Hindlimb muscle (tissue), 1 donor: ENCODE data around the gene SALL2. TPM values are rescaled to one million over a fixed set of nuclear protein-coding genes. Genes with fewer than 3 reads are reported as not detected.
A peak's percentile ranks its signal among the peaks of the same experiment; 100 is the strongest.

Source experiments
- DNase-seq: peaks from one replicate; pipeline ENCODE4 v3.0.0-alpha.2; 2013
- polyA plus RNA-seq: library from polyadenylated mRNA; unstranded; fragments of 120-200 nt; gene quantifications from one replicate; pipeline ENCODE4 v1.2.1, GENCODE V29; 2013; ENCODE audit not compliant: insufficient read length

The SALL2 gene
- polyA plus RNA-seq, 1 donor: 11.9 TPM

DNA sequence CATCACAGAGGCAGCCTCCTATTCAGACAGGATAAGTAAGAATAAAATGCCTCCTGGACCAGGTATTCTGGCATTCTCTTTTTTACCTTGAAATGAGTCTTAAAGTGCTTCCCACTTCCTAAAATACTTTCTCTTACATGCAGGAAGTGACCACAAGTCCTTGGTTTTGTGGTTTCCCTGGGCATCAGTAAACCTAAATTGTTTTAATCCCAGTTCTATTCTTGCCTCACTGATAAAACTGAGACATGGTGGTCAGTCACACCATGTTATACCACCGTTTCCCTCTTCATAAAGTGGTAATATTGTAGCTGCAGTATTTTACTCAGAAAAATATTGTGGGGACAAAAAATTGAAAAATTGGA is 1.2 kb upstream of the SALL2 start:
- DNase-seq: no peak

DNA sequence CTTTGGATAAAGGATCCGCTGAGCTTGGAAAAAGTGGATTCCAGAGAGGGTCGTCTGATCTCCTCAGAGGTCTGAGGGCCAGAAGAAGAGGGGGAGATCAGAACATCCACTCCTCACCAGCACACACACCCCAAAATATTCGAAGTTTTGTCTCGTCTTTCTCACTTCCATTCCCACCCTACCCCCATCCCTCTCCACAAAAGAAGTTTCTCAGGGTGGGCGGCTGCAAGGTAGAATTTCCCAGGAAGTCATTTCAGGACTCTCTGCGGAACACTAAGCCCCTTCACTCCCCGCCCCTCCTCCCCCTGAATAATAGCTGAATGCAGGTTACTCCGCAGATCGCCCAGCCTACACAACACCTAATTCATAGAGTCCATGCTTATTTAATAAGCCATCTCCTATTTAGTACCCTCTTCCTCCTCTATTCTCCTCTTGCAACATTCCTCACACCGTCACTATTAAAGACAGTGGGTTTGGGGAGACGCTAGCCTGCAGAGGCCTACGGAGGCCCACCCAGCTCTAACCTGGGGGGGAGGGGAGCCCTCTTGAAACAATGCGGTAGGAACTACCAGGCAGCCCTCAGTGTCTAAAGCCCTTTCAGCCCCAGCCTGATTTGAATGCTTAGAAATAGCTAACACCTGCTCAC is 649 bp upstream of the SALL2 start:
- no peak for DNase-seq

DNA sequence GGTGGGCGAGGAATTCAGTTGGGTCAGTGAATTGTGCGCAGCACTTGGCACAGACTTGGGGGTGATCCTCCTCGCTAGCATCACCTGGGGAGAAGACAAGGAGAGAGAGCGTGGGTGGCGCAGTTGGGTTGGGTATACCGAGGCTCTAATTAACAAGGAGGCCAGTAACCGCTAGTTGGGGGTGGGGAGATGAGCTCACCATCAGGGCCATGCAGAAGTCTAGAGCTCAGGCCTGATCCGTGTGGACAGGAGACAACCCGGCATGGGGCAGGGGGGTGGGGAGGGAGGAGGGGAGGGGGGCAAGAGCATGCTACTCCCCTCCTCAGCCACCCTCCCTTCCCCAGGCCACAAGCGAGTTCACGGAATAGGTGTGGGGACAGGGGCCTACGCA is 580 bp downstream of the SALL2 start:
- DNase-seq: peak; percentile 17

DNA sequence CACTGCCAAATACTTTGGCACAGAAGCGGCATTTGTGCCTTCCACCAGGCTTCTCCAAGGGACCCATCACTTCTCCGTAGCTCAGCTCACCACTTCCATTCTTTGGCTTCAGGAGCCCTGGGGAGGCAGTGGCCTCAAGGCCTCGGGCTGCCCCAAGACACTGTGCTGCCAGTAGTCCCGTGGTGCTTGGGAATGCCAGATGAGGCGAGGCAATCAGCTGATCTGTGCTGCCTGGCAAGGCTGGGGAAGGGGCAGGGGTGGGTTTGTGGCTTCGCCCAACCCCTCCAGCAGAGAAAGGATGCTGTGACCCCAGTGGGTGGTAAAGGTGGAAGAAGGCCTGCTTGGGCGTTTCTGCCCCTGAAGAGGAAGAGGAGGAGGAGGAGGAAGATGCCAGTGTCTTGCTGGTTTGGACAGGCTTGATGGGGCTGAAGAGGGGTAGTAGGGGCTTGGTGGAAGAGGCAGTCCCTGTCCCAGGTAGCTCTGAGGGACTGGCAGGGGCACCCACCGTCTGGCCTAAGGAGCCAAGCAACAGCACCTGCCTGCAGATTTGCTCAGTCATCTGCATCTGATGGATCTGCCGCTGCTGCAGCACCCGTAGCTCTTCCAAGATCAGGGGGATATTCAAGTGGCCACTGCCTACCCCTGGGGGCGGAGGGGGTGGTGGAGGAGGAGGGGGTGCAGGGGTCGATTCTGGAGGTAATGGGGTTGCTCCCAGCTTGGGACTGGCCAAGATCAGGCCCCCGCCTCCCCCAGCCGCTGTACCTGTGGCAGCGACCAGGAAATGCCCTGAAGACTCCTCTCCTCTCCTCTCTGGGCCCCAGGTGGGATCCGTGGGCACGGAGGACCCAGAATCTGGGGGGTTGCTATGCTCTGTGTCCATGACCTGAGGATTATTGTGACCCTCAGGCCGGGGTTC is 1.3 kb downstream of the SALL2 start:
- DNase-seq: no peak

DNA sequence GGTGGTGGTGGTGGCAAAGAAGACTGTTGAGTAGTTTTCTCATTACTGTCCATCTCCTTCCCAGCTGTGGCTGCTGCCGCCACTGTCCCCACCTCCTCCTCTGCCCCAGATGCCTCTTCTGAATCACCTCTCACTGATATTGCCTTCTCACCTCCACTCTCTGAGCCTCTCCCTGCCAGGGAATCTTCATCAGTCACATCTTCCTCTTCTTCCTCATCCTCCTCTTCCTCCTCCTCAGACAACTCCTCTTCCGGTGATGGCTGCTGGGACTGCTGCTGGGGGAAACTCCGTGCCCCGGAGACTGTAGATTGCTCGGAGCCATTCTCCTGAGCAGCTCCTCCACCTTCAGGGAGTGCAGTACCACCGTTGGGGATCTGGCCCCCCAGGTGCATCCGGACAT is 2.9 kb downstream of the SALL2 start:
- no peak for DNase-seq

DNA sequence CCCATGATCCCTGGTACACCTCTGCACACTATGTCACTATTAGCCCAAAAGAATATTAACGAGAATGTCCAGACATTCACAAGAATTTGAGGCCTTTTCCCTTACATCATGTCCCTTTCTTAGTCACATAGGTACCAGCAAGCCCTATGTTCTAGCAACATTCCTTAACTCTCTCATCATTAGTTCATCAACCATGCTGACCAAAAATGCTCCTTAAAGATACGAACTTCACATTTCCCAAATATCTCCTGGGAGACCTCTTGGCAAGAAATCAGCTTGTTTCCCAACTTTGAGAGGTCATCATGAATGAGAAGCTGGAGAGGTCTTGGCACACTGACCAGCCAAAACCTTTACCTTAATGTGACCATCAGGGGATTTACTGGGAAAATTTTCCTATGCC is 4.6 kb downstream of the SALL2 start:
- DNase-seq: no peak

DNA sequence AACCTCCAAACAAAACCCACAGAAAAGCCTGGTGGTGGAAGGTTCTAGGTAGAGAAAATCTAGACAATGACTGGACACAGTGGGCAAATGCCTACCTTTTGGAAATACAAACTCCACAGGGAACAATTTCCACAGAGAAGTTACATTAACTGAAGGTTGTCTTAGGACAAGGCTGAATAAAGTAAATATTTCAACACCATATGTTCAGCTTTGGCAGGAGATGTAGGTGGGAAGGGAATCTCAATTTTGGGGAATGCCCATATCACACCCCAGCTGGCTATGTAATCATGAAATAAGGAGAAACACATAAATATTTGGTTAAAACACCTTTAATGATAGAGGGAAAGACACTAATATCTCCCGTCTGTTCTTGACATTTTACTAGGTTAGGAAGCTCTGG is 5.4 kb downstream of the SALL2 start:
- no peak for DNase-seq

DNA sequence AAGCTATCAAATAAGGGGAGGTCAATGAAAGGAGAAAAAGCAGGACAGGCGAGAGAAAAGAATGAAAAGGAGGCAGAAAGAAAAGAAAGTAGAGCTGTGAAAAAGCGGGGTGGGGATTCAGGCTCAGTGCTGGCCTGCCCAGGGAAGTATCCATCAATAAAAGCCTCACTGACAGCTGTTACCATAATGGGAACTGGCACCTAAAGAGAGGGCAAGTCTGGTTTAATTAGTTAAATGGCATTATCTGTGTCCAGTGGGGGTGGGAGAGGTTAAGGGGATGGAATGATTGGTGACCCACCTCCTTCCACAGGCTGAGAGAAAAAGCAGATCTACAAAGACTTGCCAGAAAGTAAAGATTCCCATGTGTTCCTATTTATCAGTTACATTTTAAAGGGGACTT is 7.4 kb downstream of the SALL2 start:
- DNase-seq: no peak

DNA sequence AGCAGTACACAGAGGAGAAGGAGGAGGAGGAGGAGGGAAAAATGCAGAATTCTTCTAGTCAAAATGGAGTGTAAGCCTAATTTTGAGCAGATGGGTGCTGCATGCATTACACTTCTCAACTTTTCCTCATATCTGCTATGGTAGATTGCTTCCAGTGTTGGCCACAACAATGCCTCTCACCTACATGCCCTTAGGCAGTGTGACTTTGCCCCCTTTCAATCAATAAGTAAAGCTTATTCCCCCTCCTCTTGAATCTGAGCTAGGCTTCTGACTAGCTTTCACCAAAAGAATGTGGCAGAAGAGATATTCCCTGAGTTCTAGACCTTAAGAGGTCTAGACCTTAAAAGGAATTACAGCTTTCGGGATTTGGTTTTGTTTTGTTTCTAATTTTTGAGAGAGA is 11.8 kb downstream of the SALL2 start:
- no peak for DNase-seq

DNA sequence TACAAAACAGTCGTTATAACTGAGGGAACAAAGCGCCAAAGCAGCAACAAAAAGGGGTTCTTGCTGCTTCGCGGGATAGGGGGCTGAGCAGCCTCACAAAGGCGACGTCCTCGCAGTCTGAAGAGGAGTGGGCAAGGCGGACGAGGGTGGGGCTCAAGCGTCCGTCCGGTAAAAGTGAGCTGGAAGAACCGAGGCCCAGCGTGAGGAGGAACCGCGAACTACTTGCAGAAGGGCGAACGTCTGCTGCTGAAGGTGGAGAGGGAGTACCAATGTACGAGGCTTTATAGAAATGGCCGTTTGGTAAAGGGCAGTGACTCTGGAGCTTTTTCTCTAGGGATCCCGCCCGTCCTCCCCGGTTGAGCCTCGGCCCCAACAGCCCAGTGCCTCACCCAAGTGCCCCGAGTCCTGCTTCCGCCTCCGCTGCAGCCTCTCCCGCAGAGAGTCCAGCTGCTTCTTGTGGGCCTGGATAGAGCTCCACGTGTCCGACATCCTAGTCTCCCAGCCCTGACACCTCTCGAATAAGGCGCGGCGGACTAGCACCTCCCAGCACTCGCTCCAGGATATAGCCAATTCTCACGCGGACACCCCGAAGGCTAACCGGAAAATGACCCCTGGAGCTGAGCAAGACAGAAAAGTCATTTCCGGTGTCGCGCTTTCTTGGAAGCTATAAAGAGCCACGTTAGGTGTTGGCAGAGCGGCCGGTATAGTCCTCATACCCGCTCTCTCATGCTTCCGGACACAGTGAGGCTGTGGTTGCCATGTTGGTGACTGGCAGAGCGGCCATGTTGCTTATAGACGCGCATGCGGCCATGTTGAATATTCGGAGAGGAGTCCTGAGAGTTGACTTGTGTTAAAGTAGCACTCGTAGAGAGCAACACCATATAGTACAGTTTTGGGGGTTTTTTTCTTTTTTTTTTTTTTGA is 15.2 kb downstream of the SALL2 start, which contains the start of gene METTL3:
Gene METTL3, minus strand, starts transcription at position 606 of the 923 bp plus-strand sequence. Its CDS starts 117 bp downstream, at position 489.
- peak; percentile 98 for DNase-seq

DNA sequence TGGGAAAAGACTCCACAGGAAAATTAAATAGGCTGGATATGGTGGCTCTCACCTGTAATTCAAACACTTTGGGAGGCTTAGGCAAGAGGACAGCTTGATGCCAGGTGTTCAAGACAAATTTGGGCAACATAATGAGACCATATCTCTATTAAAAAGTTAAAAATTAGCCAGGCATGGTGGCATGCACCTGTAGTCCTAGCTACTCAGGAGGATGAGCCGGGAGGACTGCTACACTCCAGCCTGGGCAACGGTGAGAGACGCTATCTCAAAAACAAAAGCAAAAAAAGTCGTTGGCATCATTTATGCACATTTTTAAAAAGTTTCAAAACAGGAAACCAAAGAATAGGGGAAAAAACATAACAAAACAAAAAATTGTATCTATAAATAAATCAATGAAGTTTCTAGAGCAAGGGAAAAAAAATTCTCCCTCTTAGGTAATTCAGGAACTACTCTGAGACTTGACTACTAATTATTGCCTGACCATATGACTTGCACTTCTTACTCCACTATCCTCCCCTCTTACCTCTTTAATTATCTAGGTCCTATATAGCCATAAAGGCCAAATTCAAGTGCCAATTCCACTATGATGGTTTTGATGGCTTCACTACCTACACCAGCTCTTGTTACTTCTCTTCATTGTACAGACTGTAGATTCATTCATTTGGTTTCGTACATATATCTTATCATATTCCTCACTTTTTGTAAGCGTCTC is 16.6 kb downstream of the SALL2 start:
- DNase-seq: no peak

DNA sequence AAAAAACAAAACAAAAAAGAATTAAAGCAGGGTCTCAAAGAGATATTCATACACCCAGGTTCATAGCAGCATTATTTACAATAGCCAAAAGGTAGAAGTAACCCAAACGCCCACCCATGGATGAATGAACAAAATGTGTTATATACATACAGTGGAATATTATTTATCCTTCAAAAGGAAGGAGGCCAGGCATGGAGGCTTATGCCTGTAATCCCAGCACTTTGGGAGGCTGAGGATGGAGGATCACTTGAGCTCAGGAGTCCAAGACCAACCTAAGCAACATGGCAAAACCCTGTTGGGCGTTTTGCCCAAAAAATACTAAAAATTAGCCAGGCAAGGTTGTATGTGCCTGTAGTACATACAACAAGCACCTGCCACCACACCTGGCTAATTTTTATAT is 19.6 kb downstream of the SALL2 start:
- no peak for DNase-seq

DNA sequence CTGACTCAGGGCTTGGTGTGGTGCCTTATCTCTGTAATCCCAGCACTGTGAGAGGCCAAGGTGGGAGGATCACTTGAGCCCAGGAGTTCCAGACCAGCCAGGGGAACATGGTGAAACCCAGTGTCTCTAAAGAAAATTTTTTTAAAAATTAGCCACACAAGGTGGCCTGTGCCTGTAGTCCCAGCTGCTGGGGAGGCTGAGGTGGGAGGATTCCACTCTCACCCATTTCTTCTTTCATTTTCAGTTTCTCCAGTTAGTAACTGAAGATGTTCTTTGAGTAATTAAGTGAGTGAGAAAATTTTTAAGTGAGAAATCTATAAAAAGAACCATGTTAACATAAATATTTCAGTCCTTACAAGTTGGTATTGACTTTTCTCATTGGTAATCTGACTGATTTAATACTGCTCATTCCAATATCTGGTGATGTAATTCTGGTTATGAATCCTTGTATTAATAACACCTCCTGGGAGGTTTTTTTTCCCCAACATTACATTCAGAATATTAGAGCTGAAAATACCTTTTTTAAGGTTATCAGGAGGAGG is 21.1 kb downstream of the SALL2 start:
- DNase-seq: no peak

DNA sequence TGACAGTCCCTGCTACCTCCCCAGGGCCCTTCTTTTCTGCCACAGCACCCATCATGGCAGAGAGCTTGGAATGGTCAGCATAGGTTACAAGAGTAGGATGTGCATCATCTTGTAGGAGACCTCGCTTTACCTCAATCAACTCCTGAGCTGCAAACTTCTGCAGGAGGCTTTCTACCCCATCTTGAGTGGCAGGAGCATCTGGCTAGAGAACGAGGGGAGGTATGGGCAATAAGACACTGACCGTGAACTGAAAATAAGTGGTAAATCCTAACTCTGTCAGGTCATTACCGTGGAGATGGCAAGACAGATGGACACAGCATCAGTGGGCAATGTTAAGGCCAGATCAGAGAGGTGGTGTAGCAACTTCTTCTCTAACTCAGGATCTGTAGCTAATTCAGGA is 22.8 kb downstream of the SALL2 start:
- DNase-seq: no peak

DNA sequence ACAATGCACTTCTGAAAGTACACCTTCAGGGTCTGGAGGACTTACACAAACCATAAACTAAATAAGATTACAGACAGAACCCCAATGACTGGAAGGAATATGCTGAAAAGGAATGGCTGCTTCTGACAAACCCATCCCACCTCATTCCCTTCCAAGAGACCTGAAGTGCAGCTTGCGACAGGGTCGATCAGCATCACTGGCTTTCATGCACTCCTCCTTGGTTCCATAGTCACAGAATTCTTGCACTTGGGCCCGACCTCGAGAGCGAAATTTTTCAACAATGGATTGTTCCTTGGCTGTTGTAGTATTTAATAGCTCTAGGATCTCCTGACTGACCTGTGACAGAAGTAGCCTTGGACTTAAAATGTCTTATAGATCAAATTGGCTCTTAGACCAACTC is 24.6 kb downstream of the SALL2 start:
- no peak for DNase-seq

DNA sequence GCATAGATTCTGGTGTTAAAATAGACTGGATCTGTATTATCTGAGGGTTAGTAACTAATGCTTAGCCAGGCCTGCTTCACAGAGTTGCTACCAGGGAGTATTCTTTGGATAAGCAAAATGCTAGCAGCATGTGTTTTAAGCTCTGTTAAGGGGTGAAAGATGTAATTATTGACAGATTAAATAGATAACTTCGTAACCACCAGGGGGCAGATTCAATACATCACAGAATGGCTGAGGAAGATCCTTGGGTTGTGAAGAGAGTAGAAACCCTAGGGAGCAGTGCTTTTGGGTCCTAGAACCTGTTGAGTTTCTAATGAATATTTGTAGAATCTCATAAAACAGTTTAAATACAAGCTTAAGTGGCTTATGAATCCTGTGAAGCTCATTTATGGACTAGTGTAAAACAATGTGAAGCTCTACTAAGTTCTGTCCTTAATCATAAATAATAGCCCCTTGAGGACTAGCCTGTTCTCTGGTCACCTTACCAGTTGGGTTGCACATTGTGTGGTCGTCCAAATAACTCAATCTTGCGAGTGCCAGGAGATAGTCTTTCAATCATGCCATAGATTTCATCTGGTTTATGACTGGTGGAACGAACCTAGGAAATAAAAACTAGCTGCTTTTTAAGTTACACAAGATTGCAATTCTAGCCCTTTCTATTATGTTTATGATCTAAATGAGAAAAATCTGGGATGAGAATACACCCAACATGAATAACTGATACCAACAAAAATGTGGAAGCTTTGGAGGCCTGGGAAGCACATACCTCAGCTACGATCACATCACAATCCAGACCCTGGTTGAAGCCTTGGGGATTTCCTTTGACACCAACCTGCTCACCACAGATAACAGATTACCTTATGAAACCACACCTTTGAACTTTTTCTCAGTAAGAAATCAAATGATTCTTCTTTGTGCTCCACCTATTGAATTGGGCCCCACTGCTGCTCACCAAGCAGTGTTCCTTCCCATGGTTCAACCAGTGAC is 27.3 kb downstream of the SALL2 start:
- DNase-seq: peak; percentile 23

DNA sequence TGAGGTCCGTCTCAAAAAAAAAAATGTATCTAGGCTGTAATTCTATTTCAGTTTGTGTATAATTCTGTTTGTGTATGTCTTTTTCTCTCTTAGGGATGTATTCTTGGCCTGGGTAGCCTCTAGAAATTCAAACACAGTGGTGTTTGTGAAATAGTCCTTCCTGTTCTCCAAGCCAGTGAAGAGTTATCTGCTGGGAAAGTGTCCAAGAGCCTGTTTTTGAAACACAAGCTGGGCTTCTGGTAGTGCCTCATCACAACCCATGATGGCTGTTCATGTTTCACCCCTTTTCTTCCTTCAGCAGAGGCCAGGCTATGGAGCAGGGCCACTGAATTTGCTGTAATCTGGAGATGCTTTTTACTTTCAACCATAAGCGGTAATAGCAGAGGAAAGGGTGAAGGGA is 29.7 kb downstream of the SALL2 start:
- no peak for DNase-seq

DNA sequence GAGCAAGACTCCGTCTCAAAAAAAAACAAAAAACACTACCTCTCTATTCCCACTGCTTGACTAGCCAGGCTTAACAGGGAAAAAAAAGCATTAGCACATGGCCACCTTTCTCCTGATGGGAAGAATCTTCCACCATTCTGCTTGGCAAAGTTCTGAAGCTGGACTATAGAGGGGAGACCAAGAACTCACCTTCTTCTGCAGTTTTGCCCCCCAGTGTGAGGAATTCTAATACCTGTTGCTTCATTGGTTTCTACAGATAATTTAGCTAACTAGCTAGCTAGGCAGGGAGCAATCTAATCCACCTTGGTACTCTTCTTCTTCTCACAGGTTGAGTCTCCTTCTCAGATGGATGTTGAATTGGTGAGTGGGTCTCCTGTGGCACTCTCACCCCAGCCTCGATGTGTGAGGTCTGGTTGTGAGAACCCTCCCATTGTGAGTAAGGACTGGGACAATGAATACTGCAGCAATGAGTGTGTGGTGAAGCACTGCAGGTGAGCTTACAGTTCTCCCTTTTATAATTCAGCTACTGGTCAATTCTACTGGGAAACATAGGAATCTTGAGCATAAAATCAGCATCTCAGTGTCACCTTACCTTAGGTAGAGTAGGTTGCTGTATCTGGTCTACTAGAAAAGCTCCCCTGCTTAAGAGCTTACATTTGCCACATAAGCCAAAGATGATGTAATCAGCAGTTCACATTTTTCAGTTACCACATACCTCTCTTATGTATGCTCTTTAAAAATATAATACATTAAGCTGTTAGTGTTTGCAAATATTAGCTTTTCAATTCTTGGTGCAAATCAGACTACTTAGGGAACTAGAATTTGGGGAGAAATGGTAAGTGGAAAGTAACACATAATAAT is 31.0 kb downstream of the SALL2 start:
- no peak for DNase-seq

DNA sequence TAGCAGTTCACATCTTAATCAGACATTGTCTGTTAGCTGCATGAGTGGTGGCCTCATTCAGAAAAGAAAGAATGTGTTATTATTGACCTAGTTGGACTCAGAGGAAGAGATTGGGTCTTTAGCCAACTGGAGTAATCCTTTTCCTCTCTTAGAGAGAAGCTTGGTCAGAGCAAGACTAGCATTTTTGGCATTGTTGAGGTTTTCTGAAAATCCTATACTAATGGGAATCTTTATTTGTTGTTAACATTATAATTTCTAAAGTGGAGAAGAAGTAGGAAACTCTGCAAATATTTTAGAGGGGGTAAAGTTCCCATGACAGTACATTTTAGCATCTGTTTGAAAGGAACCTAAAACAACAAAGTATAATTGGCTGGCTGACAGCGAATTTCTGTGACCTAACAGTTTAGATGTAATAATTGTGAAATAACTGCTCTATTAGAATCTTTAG is 39.5 kb downstream of the SALL2 start:
- DNase-seq: no peak
